CD4-positive, alpha-beta memory T cell (primary cell): ENCODE data around the gene KCNQ1. TPM values are rescaled to one million over a fixed set of nuclear protein-coding genes. Genes with fewer than 3 reads are reported as not detected.

Experiments used
- CTCF ChIA-PET: fragments of 350-600 bp; sonication (Branson Sonifier 250); formaldehyde crosslinking; loops from one replicate; lab custom pipeline; 2021; ENCODE audit warnings: inconsistent platforms; ENCODE audit not compliant: partially characterized antibody; lab: Charles Lee
- POLR2A ChIA-PET: fragments of 350-600 bp; sonication (Branson Sonifier 250); formaldehyde crosslinking; loops from one replicate; lab custom pipeline; 2021; ENCODE audit not compliant: partially characterized antibody; lab: Charles Lee
- DNase-seq, 5 donors: peaks; one replicate each; pipeline versions ENCODE4 v3.0.0 to v3.0.0-alpha.2; 2020 to 2022; ENCODE audit warnings: mixed read lengths in 1 of 5
- H3K27ac ChIP-seq: one replicate; pipeline ENCODE4 v1.7.0; 2013; ENCODE audit warnings: low read depth, low read length
- H3K27me3 ChIP-seq: 2 replicates; pipeline ENCODE4 v1.7.0; 2013; ENCODE audit warnings: mild to moderate bottlenecking, low read length, moderate library complexity; ENCODE audit not compliant: insufficient read depth
- H3K36me3 ChIP-seq: 2 replicates; pipeline ENCODE4 v1.7.0; 2013; ENCODE audit warnings: mild to moderate bottlenecking, low read length, moderate library complexity; ENCODE audit not compliant: insufficient read depth
- H3K4me1 ChIP-seq: 2 replicates; pipeline ENCODE4 v1.7.0; 2013; ENCODE audit warnings: mild to moderate bottlenecking, low read length, moderate library complexity; ENCODE audit not compliant: insufficient read depth
- H3K4me3 ChIP-seq, 2 donors: one replicate each; pipeline ENCODE4 v1.7.0; 2013; ENCODE audit warnings: low read length in 2 of 2, mild to moderate bottlenecking in 1 of 2
- H3K9me3 ChIP-seq, 2 donors: one replicate each; pipeline ENCODE4 v1.7.0; 2013; ENCODE audit warnings: low read length in 2 of 2, control low read depth in 1 of 2; ENCODE audit not compliant: control insufficient read depth in 1 of 2
- H3K27ac Mint-ChIP-seq, 7 donors: one replicate each; pipeline ENCODE4 v1.8.0; 2020 to 2021; ENCODE audit warnings: mixed read lengths in 7 of 7, mild to moderate bottlenecking in 6 of 7, inconsistent platforms in 3 of 7, moderate library complexity in 3 of 7
- H3K27me3 Mint-ChIP-seq, 2 donors: one replicate each; pipeline ENCODE4 v1.8.0; 2020 to 2021; ENCODE audit warnings: mixed read lengths in 2 of 2
- H3K36me3 Mint-ChIP-seq, 2 donors: one replicate each; pipeline ENCODE4 v1.8.0; 2020 to 2021; ENCODE audit warnings: mixed read lengths in 2 of 2, inconsistent platforms in 1 of 2, mild to moderate bottlenecking in 1 of 2
- H3K4me1 Mint-ChIP-seq, 4 donors: one replicate each; pipeline ENCODE4 v1.8.0; 2020 to 2021; ENCODE audit warnings: mixed read lengths in 4 of 4, mild to moderate bottlenecking in 1 of 4
- H3K4me3 Mint-ChIP-seq, 8 donors: one replicate each; pipeline ENCODE4 v1.8.0; 2020 to 2021; ENCODE audit warnings: mixed read lengths in 8 of 8, mild to moderate bottlenecking in 7 of 8, moderate library complexity in 6 of 8, inconsistent platforms in 3 of 8
- H3K9me3 Mint-ChIP-seq, 8 donors: one replicate each; pipeline ENCODE4 v1.8.0; 2020 to 2021; ENCODE audit warnings: mixed read lengths in 8 of 8, mild to moderate bottlenecking in 5 of 8, inconsistent platforms in 3 of 8, moderate library complexity in 1 of 8
- intact Hi-C: fragments of 100-400 bp; cut with micrococcal nuclease; formaldehyde crosslinking; loops from one replicate; pipeline ENCODE4 v1.15.1; 2023
- polyA plus RNA-seq, 2 donors: library from polyadenylated mRNA; unstranded; fragments of 300-500 nt; fragmentation: Illumina TruSeq; gene quantifications; one replicate each; pipeline ENCODE4 v1.2.3, GENCODE V29; 2021
- total RNA-seq, 2 experiments: library from RNA; stranded (reverse); gene quantifications; one replicate each; pipeline ENCODE4 v1.2.3, GENCODE V29; 2021

The KCNQ1 gene
- total and polyA plus RNA-seq, 4 experiments from 2014 or later: 5.4 to 21.7 (median 21.5) TPM

DNA sequence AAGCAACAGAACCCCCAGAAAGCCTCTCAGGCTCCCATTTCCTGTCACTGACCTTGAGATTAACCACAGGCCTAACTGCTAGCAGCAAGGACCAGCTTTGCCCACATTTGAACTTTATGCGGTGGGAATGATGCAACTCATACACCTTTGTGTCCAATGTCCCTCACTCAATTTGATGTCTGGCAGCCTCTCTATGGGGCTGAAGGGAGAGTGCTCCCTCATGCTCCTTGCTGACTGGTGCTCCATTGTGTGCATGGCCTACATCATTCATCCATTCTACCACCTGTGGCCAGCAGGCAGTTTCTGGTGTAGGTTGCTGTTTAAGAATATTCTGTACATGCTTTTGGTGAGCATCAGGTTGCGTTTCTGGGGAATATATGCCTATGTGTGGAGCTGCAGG lies 223.1 kb downstream of the KCNQ1 start:
- Histone ChIP-seq H3K4me3 (no peak overlapping the region), H3K36me3 (no peaks in the 10 kb centered on the region), H3K27ac (no peak overlapping the region), H3K9me3 (no peaks in the 10 kb centered on the region), H3K4me1 (no peaks in the 10 kb centered on the region), H3K27me3 (no peaks in the 10 kb centered on the region)
- intact Hi-C loops: no loop called here
- ChIA-PET POLR2A (no interaction called here), CTCF (no interaction called here)
- no peak for DNase-seq
- Mint-ChIP-seq H3K27me3 (no peaks in the 10 kb centered on the region), H3K4me1 (no peaks in the 10 kb centered on the region), H3K9me3 (peaks cover 0 to 2% (median 0%) of the 10 kb centered on the region in 8 donors), H3K4me3 (no peak overlapping the region), H3K36me3 (peaks cover 7 to 9% of the 10 kb centered on the region in 2 donors), H3K27ac (no peak overlapping the region)

DNA sequence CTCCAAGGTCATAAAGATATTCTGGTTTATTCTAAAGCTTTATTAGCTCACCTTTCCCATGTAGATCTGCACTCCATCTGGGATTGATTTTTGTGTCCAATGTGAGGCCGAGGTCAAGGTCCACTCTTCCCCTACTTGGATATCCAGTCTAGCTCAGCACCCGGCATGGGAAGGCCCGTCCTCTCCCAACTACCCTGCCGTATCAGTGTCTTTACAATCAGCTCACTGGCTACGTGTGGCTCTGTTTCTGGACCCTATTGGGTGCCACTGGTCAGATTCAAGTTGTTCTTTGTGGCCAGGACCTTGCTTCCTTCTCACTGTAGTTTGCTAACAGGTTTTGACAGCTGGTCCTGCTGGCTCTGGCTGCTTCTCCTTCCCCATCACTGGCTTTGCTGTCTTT lies 224.1 kb downstream of the KCNQ1 start:
- no peak overlapping the region for H3K27ac Mint-ChIP-seq
- H3K36me3 Mint-ChIP-seq: peaks cover 4 to 9% of the 10 kb centered on the region in 2 donors
- H3K4me3 ChIP-seq: no peak overlapping the region
- H3K27ac ChIP-seq: no peak overlapping the region
- intact Hi-C loops: no loop called here
- CTCF ChIA-PET: no interaction called here
- no peak for DNase-seq
- H3K9me3 ChIP-seq: no peaks in the 10 kb centered on the region
- H3K27me3 ChIP-seq: no peaks in the 10 kb centered on the region
- H3K4me3 Mint-ChIP-seq: no peak overlapping the region
- H3K9me3 Mint-ChIP-seq: peaks cover 0 to 2% (median 0%) of the 10 kb centered on the region in 8 donors
- no peaks in the 10 kb centered on the region for H3K4me1 ChIP-seq
- POLR2A ChIA-PET: no interaction called here
- no peaks in the 10 kb centered on the region for H3K4me1 Mint-ChIP-seq
- H3K36me3 ChIP-seq: no peaks in the 10 kb centered on the region
- H3K27me3 Mint-ChIP-seq: no peaks in the 10 kb centered on the region

DNA sequence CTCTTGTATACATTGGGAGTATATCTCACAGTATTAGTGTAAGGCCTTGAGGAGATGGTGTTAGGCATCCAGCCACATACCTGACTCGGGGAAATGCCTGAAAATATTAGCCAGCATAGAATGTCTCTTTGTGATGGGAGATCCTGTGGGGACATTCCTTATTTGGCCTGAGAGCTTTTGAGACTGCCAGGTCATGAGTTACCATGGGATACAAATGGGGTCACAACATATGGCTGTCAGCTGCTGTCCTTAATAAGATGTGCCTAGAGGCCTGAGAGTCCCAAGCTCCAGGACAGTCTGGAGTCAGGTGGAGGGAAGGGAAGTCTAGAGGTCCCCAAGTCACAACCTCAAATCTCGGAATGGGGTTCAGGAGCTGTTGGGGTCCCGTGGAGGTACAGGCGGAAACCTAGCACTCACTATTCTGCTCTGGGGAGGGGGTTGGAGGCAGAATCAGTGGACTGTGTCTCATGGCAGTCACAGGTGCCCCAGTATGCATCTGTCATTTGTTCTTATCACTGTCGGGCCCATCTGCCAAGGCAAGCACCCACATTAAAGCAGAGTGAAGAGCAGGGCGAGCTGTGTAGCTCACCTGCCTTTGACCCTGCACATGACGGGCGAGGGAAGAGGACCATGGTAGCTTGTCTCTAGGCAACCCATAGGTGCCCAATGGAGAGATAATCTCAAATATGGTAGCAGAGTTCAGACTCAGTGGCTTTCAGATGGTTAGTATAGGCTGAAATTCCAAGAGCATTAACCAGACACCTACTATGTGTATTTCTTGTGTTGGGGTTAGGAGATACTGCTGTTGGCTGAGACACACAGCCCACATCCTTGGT lies 225.0 kb downstream of the KCNQ1 start:
- Histone ChIP-seq H3K36me3 (no peaks in the 10 kb centered on the region), H3K27ac (no peak overlapping the region), H3K9me3 (no peaks in the 10 kb centered on the region), H3K4me1 (no peaks in the 10 kb centered on the region), H3K27me3 (no peaks in the 10 kb centered on the region), H3K4me3 (no peak overlapping the region)
- no peak overlapping the region for H3K4me3 Mint-ChIP-seq
- intact Hi-C loops: no loop called here
- POLR2A ChIA-PET: no interaction called here
- no peak for DNase-seq
- no peaks in the 10 kb centered on the region for H3K27me3 Mint-ChIP-seq
- no peaks in the 10 kb centered on the region for H3K4me1 Mint-ChIP-seq
- no peaks in the 10 kb centered on the region for H3K9me3 Mint-ChIP-seq
- CTCF ChIA-PET: no interaction called here
- peak overlapping the region in 1 of 7 donors; percentile 34 for H3K27ac Mint-ChIP-seq
- H3K36me3 Mint-ChIP-seq: peaks cover 4 to 6% of the 10 kb centered on the region in 2 donors

DNA sequence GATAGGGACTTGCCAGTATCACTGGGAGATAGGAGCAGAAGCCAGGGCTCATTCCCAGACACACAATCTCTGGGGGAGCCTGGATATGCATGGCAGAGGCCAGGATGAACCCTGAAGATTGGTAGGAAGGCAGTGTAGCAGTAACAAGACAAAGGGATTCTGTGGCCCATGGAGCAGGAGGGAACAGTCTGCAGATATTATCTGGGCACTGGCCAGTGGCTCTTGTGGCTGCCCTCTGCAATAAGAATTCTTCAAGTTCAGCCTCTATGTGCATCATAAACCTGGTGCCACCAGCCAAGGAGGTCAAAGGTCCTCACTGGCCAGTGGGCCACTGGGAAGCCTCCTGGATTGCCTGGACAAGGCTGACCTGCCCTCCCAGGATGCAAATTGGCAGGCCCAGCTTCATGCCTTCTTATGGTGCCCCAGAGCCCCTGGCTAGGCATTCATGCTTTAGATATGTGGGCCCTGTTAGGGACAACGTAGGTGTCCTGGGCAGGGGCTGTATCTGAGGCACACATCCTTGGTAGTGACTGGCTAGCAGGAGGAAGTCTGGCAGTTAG lies 225.8 kb downstream of the KCNQ1 start:
- H3K27ac Mint-ChIP-seq: peak overlapping the region in 1 of 7 donors; percentile 45
- DNase-seq: no peak
- no peak overlapping the region for H3K4me3 Mint-ChIP-seq

DNA sequence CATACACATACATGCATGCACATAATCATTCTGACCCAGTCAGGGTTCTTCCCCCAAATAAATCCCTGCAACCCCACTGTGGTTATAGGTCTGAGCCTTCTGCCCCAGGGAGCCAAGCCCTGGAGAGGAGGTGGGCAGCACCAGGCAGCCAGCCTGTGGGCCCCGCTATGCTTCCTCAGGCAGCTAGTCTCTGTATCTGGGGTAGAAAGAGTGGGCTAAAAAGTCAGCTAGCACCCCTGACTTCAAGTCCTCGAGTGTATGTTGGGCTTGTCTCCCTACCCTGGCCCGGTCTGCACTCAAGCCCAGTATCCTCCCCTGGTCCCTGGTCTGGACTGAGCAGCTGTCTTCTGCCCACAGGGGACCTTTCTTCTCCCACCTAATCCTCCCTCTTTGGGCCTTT lies 226.9 kb downstream of the KCNQ1 start:
- H3K9me3 ChIP-seq: no peaks in the 10 kb centered on the region
- Mint-ChIP-seq H3K4me3 (no peak overlapping the region), H3K4me1 (no peaks in the 10 kb centered on the region), H3K9me3 (no peaks in the 10 kb centered on the region), H3K27me3 (no peaks in the 10 kb centered on the region), H3K27ac (no peak overlapping the region), H3K36me3 (peaks cover 3 to 4% of the 10 kb centered on the region in 2 donors)
- POLR2A ChIA-PET: no interaction called here
- no peaks in the 10 kb centered on the region for H3K27me3 ChIP-seq
- H3K4me1 ChIP-seq: no peaks in the 10 kb centered on the region
- H3K36me3 ChIP-seq: no peaks in the 10 kb centered on the region
- no peak for DNase-seq
- no peak overlapping the region for H3K4me3 ChIP-seq
- no peak overlapping the region for H3K27ac ChIP-seq
- intact Hi-C loops: no loop called here
- CTCF ChIA-PET: no interaction called here

More for the DNA sequence above, 225.8 kb downstream of the KCNQ1 start:
- no peaks in the 10 kb centered on the region for H3K36me3 ChIP-seq
- intact Hi-C loops: no loop called here
- ChIA-PET CTCF (no interaction called here), POLR2A (no interaction called here)
- no peak overlapping the region for H3K27ac ChIP-seq
- Mint-ChIP-seq H3K9me3 (no peaks in the 10 kb centered on the region), H3K36me3 (peaks cover 3 to 4% of the 10 kb centered on the region in 2 donors), H3K4me1 (no peaks in the 10 kb centered on the region), H3K27me3 (no peaks in the 10 kb centered on the region)
- no peaks in the 10 kb centered on the region for H3K4me1 ChIP-seq
- H3K4me3 ChIP-seq: no peak overlapping the region
- H3K27me3 ChIP-seq: no peaks in the 10 kb centered on the region
- H3K9me3 ChIP-seq: no peaks in the 10 kb centered on the region

DNA sequence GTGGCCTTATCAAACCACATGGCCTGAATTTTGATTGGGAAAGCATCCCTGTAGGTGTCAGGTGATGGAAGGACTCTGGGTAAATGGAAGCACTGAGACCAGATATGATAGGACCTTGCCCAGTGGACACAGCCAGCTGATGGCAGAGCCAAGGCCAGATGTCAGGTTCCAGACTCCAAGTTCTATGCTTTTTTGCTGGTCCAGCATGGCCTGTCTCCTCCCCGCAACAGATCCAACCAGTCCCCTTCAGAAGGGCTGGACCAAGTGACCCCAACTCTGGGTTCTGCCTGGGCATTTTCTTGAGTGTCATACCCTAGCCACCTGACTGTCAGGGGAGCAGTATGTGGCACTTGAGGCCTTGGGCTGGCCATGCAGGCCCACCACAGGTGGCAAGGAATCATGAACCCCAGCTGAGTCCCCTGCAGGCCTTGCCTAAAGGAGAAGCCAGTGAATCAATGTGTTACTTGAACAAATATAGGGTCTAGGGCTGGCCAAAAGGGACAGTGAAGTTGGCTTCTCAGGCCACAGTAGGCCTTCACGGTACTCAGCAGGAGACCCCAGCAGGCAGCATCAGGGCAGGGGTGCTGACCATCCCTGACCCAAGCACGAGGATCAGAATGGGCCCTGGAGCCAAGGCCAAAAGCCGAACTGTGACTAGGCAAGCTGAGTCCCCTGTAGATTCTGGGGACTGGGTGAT lies 227.9 kb downstream of the KCNQ1 start:
- CTCF ChIA-PET: interaction anchor here (0.6 kb wide), 1 partner anchor 19 kb away, joined by 3 read pairs; no protein-coding TSS in a partner anchor
- H3K27me3 Mint-ChIP-seq: no peaks in the 10 kb centered on the region
- H3K9me3 ChIP-seq: no peaks in the 10 kb centered on the region
- H3K36me3 ChIP-seq: no peaks in the 10 kb centered on the region
- H3K4me1 ChIP-seq: no peaks in the 10 kb centered on the region
- no peak overlapping the region for H3K4me3 Mint-ChIP-seq
- intact Hi-C loops: no loop called here
- POLR2A ChIA-PET: no interaction called here
- peak overlapping the region in 2 of 7 donors; percentile 13 to 35 for H3K27ac Mint-ChIP-seq
- no peak overlapping the region for H3K27ac ChIP-seq
- H3K27me3 ChIP-seq: no peaks in the 10 kb centered on the region
- no peaks in the 10 kb centered on the region for H3K4me1 Mint-ChIP-seq
- no peak overlapping the region for H3K4me3 ChIP-seq
- no peak for DNase-seq
- H3K9me3 Mint-ChIP-seq: no peaks in the 10 kb centered on the region
- H3K36me3 Mint-ChIP-seq: peaks cover 3 to 4% of the 10 kb centered on the region in 2 donors

DNA sequence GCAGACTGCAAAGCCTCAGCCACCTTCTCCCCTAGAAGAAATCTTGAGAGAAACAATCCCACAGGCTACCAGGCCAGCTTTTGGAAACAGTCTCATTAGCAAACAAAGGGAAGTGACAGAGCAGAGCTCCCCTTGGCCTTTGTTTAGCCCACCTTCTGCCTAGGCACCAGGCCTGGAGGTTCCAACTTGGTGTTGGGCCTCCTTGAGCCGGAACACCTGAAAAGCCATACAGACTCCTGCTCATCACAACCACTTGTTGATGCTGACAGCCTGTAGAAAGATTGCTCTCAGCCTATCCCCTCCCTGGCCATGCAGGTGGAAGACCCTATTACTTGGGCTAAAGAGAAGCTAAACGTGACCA lies 228.4 kb downstream of the KCNQ1 start:
- Histone ChIP-seq H3K4me1 (no peaks in the 10 kb centered on the region), H3K9me3 (no peaks in the 10 kb centered on the region), H3K36me3 (no peaks in the 10 kb centered on the region), H3K27ac (no peak overlapping the region), H3K4me3 (no peak overlapping the region), H3K27me3 (no peaks in the 10 kb centered on the region)
- Mint-ChIP-seq H3K27ac (peak overlapping the region in 2 of 7 donors; percentile 13 to 47), H3K36me3 (peaks cover 3 to 4% of the 10 kb centered on the region in 2 donors), H3K27me3 (no peaks in the 10 kb centered on the region), H3K4me3 (no peak overlapping the region), H3K4me1 (peaks cover 0 to under 1% (median 0%) of the 10 kb centered on the region in 4 donors), H3K9me3 (no peaks in the 10 kb centered on the region)
- no peak for DNase-seq
- intact Hi-C loops: no loop called here
- ChIA-PET CTCF (no interaction called here), POLR2A (no interaction called here)
